ENCODE results near the gene ALDH1A2.
"Not testable (repeated sequence)": the region's sequence is repeated elsewhere in the genome, so short reads cannot be mapped to it uniquely, and the experiment has no call there.

Gene ALDH1A2

DNA sequence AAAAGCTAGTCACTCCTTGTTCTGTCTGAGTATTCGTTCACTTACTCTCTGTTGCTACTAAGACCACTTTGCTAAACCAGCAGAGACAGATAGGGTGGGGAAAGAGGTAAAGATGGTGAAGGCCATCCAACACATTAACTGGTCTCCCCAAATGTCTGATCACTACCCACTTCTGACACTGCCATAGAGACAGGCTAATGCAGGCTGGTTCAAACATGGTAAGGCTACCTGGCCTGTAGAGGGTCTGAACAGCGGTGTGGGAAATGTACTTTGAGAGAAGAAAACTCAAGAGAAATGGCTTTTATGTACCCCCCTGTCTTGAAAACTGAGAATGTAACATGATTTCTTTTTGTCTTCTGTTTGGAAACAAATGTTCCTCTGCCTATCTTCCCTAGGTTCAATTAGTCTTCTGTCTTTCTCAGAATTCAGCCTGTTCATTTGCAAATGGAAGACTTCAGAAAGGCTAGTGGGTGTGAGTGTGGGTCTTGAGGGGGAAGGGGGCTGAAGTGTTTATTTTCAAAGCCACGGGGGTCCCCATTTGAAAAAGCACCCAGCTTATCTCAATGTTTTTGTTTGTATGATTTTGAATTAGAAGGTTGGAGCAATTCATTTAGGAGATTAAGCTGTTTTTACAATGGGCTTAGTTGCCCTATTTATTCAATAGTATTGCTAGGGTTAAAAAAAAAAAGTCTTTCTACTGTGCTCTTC, 15.8 kb downstream of the ALDH1A2 start:
- ChIA-PET POLR2A (no interaction called here), CTCF (no interaction called here)
- no peak for DNase-seq (ENCODE audit: extremely low spot score)
- TF ChIP-seq ARNT (IDR thresholded peaks at IDR 0.05) = no peak
- TF ChIP-seq NFRKB (IDR thresholded peaks at IDR 0.05) = no peak
- no peak for TF ChIP-seq ELF4 (IDR thresholded peaks at IDR 0.05)
- no peak for TF ChIP-seq SP1 (IDR thresholded peaks at IDR 0.05)
- TF ChIP-seq TARDBP (IDR thresholded peaks at IDR 0.05) = no peak
- no peak for TF ChIP-seq L3MBTL2 (conservative IDR thresholded peaks at IDR 0.05)
- no peak for TF ChIP-seq FOXA1 (IDR thresholded peaks at IDR 0.05)
- TF ChIP-seq, protein P1, sequence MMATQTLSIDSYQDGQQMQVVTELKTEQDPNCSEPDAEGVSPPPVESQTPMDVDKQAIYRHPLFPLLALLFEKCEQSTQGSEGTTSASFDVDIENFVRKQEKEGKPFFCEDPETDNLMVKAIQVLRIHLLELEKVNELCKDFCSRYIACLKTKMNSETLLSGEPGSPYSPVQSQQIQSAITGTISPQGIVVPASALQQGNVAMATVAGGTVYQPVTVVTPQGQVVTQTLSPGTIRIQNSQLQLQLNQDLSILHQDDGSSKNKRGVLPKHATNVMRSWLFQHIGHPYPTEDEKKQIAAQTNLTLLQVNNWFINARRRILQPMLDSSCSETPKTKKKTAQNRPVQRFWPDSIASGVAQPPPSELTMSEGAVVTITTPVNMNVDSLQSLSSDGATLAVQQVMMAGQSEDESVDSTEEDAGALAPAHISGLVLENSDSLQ (IDR thresholded peaks at IDR 0.05) = no peak
- no peak for TF ChIP-seq CTBP1 (IDR thresholded peaks at IDR 0.05; ENCODE audit: borderline replicate concordance)
- TF ChIP-seq HDGF (IDR thresholded peaks at IDR 0.05; ENCODE audit: borderline replicate concordance) = no peak
- no peak for TF ChIP-seq SUZ12 (IDR thresholded peaks at IDR 0.05)
- TF ChIP-seq LEF1 (IDR thresholded peaks at IDR 0.05; ENCODE audit: borderline replicate concordance) = no peak
- no peak for TF ChIP-seq FOXK2 (IDR thresholded peaks at IDR 0.05)
- no peak for TF ChIP-seq ZNF384 (IDR thresholded peaks at IDR 0.05)
- TF ChIP-seq BHLHE40 (IDR thresholded peaks at IDR 0.05; ENCODE audit: borderline replicate concordance) = no peak

DNA sequence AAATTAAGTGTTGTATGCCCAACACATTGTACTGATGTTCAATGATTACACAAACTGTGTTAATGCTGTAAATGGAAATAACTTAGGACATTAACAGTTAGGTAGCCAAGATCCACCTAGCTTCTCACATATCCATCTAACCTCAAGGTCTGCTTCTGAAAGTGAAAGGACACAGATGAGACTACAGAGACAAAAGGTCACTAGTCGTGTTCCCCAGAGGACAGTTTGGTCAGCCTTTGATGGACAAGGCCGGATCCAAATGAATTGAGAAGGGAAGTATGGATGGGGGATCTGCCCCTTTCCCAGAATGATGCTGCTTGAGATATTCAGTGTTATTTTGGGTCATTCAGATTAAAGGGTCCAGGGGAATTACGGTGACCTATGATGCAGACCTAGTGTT, 17.2 kb downstream of the ALDH1A2 start:
- no peak for DNase-seq (ENCODE audit: extremely low spot score)
- POLR2A ChIA-PET = no interaction called here
- TF ChIP-seq L3MBTL2 (conservative IDR thresholded peaks at IDR 0.05) (no peak), BHLHE40 (IDR thresholded peaks at IDR 0.05; ENCODE audit: borderline replicate concordance) (no peak), FOXA1 (IDR thresholded peaks at IDR 0.05) (no peak), TARDBP (IDR thresholded peaks at IDR 0.05) (no peak)
- CTCF ChIA-PET = no interaction called here

DNA sequence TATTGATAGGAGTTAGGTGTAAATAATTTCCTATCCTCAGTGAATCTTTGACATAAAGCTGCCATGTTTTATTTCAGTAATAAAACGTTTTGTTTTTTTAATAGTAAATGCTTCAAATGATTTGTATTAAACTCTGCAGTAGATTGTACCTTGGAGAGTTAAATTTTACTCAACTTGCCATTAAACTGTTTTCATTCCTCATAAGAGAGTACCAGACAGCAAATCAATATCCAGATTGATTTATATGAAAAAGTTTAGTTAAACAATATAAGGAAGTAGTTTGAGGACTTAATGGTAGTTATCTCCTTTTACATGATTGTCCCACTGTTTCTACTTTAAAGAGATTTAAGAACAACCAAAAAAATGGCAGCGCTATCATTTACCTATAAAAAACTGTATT, 18.4 kb downstream of the ALDH1A2 start:
- ChIA-PET CTCF (no interaction called here), POLR2A (no interaction called here)
- no peak for DNase-seq (ENCODE audit: extremely low spot score)
- TF ChIP-seq ARNT (IDR thresholded peaks at IDR 0.05) (no peak), BHLHE40 (IDR thresholded peaks at IDR 0.05; ENCODE audit: borderline replicate concordance) (no peak), CTBP1 (IDR thresholded peaks at IDR 0.05; ENCODE audit: borderline replicate concordance) (peak; percentile 70; the same call in 1 of the 2 replicates), FOXM1 (IDR thresholded peaks at IDR 0.05; ENCODE audit: borderline replicate concordance) (no peak), ZNF384 (IDR thresholded peaks at IDR 0.05) (0 out of 2 replicates have a peak, but pooled peaks have one; percentile 11), FOXA1 (IDR thresholded peaks at IDR 0.05) (no peak), FOXK2 (IDR thresholded peaks at IDR 0.05) (no peak)
- TF ChIP-seq, protein P1 (IDR thresholded peaks at IDR 0.05) = peak; percentile 79

DNA sequence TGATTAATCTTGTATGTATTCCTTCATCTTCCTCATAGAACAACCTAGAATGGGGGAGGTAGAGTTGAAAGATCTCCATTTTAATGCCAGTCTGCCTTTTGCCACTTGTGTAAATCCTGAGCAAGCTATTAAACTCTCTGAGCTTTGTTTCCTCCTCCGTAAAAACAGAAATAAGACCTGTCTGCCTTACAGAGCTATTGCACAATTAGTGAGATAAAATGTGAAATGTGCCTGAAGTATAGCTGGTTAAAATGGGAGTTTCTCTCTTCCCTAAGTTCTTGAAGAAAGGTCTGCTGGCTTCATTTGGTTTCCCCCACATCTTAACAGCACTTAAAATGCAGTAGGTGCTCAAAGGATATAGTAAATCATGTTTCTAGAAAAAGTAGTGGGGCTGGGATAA, 19.0 kb downstream of the ALDH1A2 start:
- DNase-seq (ENCODE audit: extremely low spot score) = no peak
- ChIA-PET POLR2A (no interaction called here), CTCF (no interaction called here)
- TF ChIP-seq NFRKB (IDR thresholded peaks at IDR 0.05) (no peak), FOXK2 (IDR thresholded peaks at IDR 0.05) (no peak), CTBP1 (IDR thresholded peaks at IDR 0.05; ENCODE audit: borderline replicate concordance) (no peak), HDGF (IDR thresholded peaks at IDR 0.05; ENCODE audit: borderline replicate concordance) (no peak), LEF1 (IDR thresholded peaks at IDR 0.05; ENCODE audit: borderline replicate concordance) (no peak), ZNF384 (IDR thresholded peaks at IDR 0.05) (no peak), SP1 (IDR thresholded peaks at IDR 0.05) (no peak), SUZ12 (IDR thresholded peaks at IDR 0.05) (no peak), ELF4 (IDR thresholded peaks at IDR 0.05) (no peak), BHLHE40 (IDR thresholded peaks at IDR 0.05; ENCODE audit: borderline replicate concordance) (no peak), ARNT (IDR thresholded peaks at IDR 0.05) (no peak), TARDBP (IDR thresholded peaks at IDR 0.05) (no peak)
- TF ChIP-seq, protein P1 (IDR thresholded peaks at IDR 0.05) = no peak

GRCh38 chr15:58045376-58045775, 20.1 kb downstream of the ALDH1A2 start:
- DNase-seq (ENCODE audit: extremely low spot score); POLR2A ChIA-PET; CTCF ChIA-PET: not testable (repeated sequence)

DNA sequence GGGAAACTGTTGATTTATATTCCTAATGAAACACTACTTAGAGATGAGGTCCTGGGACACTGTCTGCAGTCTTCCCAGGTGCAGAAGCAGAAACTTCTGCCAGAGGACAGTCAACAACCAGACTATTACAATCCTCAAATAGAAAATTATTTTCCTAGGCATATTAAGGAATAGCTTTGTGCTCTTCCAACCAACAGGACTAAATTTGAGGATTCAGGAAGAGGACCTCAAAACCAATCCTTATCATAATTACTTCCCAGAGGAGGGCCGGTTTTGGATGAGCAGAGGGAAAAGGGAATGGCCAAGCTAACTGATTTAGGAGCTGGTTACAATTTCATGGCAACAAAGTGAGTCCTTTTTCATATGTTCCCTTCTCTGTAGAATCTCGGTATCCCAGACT, 21.0 kb downstream of the ALDH1A2 start:
- CTCF ChIA-PET = no interaction called here
- POLR2A ChIA-PET = no interaction called here
- no peak for DNase-seq (ENCODE audit: extremely low spot score)
- TF ChIP-seq HDGF (IDR thresholded peaks at IDR 0.05; ENCODE audit: borderline replicate concordance) (no peak), L3MBTL2 (conservative IDR thresholded peaks at IDR 0.05) (no peak), FOXK2 (IDR thresholded peaks at IDR 0.05) (no peak), ELF4 (IDR thresholded peaks at IDR 0.05) (no peak), ZNF384 (IDR thresholded peaks at IDR 0.05) (no peak), FOXA1 (IDR thresholded peaks at IDR 0.05) (no peak), NFRKB (IDR thresholded peaks at IDR 0.05) (no peak), TARDBP (IDR thresholded peaks at IDR 0.05) (no peak), ARNT (IDR thresholded peaks at IDR 0.05) (no peak), FOXM1 (IDR thresholded peaks at IDR 0.05; ENCODE audit: borderline replicate concordance) (no peak), SUZ12 (IDR thresholded peaks at IDR 0.05) (no peak), LEF1 (IDR thresholded peaks at IDR 0.05; ENCODE audit: borderline replicate concordance) (no peak), SP1 (IDR thresholded peaks at IDR 0.05) (no peak)
- TF ChIP-seq, protein P1 (IDR thresholded peaks at IDR 0.05) = no peak
